Right ventricle myocardium superior (tissue), 1 donor: ENCODE data around the gene DENND4A. TPM values are rescaled to one million over a fixed set of nuclear protein-coding genes. Genes with fewer than 3 reads are reported as not detected.
"Not testable (repeated sequence)": the region's sequence is repeated elsewhere in the genome, so short reads cannot be mapped to it uniquely, and the experiment has no call there.

Experiments
- ATAC-seq: fragments of 200-7000 bp; cut with Tn5 transposase; one replicate; pipeline ENCODE4 v1.9.1; 2020; ENCODE audit warnings: mild to moderate bottlenecking; ENCODE audit not compliant: poor library complexity
- DNase-seq: peaks from one replicate; pipeline ENCODE4 v3.0.0-alpha.2; 2020
- intact Hi-C: fragments of 100-400 bp; cut with DNase I; formaldehyde crosslinking; loops from one replicate; pipeline ENCODE4 v1.11.2; 2022
- total RNA-seq: library from RNA; stranded (reverse); fragmentation: NEBNext Ultra II Directional; extraction: Animal tissue kit (Norgen Biotek cat#: 25700); gene quantifications from one replicate; pipeline ENCODE4 v1.2.1, GENCODE V29; 2021
- donor health status: DM: no; HTN: yes; CAD: no; lungs with severe emphysema.

The DENND4A gene
- total RNA-seq, 1 donor from 2014 or later: 11.8 TPM

DNA sequence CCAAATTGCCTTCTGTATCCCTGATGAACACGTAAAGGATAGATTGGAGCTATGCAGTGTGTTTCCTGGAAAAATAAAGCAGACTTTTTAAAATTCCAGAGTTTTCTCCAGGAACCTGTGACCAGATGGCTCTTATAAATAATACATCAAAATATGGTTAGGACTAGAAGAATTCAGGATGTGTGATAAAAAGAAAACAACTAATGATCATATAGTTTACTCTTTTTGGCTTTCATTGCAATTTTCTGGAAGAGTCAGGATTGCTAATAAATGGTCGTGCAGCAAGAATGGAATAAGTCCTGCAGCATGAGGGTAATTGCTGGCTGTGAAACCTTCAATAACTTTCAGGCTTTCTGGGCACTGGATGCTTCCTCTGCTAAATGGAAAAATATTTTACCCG lies 30.2 kb upstream of the DENND4A start:
- DNase-seq (no peak), ATAC-seq (no peak)
- intact Hi-C loops: no loop called here

DNA sequence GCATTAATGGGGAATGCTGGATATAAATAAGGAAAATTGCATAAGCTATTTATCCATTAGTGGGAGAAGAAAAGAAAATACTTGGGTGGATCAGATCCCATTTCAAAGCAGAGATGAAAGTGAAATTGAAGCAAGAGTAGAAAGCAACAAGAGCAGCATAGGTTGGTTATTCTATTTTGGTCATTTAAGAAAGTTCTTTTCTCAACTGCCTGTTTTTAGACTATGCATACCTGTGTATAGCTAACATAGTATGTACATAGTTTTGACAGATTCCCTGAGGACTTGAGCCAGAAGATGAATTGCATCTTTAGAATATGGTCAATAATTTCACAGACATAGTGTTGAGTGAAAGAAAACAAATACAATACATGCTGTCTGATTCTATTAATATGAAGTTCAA lies 29.0 kb upstream of the DENND4A start:
- intact Hi-C loops: no loop called here
- ATAC-seq: no peak

DNA sequence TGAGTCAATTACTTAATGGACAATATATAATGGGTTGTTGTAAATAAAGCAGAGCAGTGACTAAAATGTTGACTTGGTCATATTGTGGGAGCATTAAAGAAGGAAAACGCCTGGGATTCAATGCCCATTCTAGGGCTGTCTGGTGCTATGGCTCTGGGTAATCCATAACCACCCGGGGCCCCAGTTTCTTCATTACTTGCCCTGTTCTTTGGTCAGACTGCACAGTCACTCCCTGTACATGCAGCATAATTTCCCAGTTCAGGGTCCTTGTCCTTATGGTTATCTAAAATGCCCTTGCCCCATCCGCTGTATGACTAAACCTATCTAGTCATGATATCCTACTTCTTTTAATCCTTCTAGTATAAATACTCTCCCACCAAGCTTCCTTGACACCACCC lies 27.5 kb upstream of the DENND4A start:
- DNase-seq: no peak
- intact Hi-C loops: no loop called here
- no peak for ATAC-seq

More for the DNA sequence above, 29.0 kb upstream of the DENND4A start:
- no peak for DNase-seq

DNA sequence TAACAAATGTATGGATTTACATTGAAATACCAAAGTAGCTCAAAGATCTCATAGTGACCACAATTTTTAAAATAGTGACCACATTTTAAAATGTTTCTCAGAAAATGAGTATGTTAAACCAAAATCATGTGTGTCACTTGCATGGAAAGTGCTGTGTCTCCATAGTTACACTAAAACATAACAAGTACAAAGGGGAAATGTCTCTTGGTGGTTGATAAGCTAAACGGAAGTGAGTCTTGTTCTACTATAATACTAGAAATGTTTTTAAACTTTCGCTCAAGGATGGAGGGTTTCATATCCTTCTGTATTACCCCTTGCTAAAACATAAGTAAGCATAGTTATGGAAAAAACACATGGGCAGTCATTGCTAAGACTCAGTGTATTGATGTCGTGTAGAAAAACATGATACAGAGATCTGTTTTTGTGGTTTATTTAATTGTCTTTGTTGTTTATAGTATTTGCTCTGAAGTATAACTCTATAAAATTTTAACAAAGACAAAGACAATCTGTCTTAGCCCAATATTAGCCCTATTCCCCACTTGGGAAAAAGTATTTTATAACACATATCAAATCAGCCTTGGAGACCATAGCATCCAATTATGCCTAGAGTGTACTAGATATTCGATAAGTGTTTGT lies 27.0 kb upstream of the DENND4A start:
- DNase-seq (no peak), ATAC-seq (peak; percentile 49)
- intact Hi-C loops: no loop called here

DNA sequence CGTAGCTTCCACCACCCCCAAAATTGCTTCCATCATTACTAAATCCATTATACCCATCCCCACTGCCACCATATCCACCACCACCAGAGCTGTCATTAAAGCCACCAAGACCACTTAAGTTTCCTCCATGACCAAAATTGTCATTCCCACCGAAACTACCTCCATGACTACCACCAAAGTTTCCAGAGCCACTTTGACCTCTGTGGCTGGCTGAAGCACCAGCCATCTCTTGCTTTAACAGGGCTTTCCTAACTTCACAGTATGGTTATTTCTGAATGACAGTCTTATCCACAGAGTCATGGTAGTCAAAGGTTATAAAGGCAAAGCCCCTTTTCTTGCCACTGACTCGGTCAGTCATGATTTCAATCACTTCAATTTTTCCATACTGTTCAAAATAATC lies 24.3 kb upstream of the DENND4A start:
- intact Hi-C loops: no loop called here
- DNase-seq (no peak), ATAC-seq (no peak)

DNA sequence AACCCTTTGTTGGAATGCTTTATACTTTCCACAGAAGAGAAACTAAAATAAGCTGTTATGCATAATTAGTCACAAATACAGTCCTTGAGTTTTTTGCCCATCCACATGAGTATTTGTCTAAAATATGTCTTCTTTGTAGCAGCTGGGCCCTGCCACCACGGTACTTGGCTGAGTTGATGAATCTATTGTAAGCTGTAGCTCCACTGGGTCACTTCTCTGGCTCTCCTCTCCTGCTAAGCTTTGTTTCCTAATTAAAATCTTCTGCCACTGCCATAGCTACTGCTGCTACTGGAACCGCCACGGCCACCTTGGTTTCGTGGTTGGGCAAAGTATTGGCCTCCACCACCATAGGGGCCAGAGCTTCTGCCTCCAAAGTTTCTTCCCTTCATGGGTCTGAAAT lies 23.9 kb upstream of the DENND4A start:
- DNase-seq, ATAC-seq, intact Hi-C loops: not testable (repeated sequence)

DNA sequence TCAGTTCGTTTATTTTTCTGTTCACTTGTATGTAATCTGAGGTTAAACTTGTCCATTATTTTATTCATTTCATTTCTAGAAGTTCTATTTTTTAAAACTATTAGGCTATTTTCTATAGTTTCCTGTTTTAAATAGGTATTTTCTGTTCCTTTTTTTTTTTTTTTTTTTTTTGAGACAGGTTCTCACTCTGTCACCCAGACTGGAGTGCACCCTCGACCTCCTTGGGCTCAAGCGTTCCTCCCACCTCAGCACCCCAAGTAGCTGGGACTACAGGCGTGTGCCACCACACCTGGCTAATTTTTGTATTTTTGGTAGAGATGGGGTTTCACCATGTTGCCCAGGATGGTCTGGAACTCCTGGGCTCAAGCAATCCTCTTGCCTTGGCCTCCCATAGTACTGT lies 22.2 kb upstream of the DENND4A start:
- ATAC-seq, DNase-seq, intact Hi-C loops: not testable (repeated sequence)

DNA sequence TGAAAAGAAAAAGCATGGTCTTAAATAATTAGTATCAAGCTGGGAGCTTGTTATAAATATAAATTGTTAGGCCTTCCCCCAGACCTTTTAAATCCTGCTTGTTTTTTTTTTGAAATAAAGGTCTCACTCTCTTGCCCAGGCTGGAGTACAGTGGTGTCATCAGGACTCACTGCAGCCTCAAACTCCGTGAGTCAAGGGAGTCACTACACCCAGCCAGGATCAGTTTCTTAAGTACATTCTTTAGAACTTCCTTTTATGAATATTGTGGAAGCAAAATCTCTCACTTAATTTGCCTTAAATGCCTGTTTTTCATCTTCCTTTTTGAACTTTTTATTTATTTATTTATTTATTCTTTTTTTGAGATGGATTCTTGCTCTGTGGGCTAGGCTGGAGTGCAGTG lies 20.8 kb upstream of the DENND4A start:
- intact Hi-C loops: no loop called here
- ATAC-seq: no peak
- DNase-seq: no peak

DNA sequence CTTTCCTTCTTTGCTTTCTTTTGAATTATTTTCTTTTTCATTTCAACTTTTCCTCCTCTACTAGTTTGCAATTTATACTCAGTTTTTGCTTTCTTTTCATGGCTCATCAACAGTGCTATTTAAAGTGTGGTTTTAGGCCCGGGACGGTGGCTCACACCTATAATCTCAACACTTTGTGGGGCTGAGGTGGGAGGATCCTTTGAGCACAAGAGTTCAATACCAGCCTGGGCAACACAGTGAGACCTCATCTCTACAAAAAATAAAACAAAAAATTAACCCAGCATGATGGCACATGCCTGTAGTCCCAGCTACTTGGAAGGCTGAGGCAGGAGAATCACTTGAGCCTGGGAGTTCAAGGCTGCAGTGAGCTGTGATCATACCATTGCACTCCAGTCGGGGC lies 20.4 kb upstream of the DENND4A start:
- intact Hi-C loops: no loop called here
- no peak for DNase-seq
- ATAC-seq: no peak

DNA sequence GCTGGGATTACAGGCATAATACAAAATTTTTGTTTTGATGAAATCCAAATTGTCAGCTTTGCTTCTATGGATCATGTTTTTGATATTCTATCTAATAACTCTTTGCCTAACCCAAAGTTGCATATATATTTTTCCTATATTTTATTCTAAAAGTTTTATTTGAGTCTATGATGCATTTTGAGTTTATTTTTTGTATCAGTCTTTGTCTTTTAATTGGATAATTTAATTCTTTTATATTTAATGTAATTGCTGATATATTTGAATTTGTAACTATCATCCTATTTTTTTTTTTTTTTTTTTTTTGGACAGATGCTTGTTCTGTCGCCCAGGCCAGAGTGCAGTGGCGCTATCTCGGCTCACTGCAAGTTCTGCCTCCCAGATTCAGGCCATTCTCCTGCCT lies 19.7 kb upstream of the DENND4A start:
- no peak for ATAC-seq

DNA sequence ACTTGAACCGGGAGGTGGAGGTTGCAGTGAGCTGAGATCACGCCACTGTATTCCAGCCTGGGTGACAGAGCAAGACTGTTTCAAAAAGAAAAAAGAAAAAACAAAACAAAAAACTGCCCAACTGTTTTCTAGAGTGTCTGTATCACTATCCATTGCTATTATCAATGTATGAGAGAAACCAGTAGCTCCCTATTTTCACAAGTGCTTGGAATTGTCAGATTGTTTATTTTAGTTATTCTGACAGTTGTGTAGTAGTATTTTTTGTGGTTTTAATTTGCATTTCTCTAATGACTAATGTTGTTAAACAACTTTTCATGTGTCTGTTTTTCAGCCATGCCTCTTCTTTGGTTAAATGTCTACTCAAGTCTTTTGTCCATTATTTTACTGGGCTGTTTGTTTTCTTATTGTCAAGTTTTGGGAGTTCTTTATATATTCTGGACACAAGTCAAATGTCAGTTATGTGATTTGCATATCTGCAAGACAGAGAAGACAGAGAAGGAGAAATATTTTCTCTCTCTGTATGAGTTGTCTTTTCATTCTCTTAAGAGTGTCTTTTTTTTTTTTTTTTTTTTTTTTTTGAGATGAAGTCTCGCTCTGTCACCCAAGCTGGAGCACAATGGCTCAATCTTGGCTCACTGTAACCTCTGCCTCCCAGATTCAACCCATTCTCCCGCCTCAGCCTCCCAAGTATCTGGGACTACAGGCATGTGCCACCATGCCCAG lies 19.1 kb upstream of the DENND4A start:
- ATAC-seq, intact Hi-C loops: not testable (repeated sequence)

More for the DNA sequence above, 19.7 kb upstream of the DENND4A start:
- intact Hi-C loops: no loop called here
- DNase-seq: no peak

DNA sequence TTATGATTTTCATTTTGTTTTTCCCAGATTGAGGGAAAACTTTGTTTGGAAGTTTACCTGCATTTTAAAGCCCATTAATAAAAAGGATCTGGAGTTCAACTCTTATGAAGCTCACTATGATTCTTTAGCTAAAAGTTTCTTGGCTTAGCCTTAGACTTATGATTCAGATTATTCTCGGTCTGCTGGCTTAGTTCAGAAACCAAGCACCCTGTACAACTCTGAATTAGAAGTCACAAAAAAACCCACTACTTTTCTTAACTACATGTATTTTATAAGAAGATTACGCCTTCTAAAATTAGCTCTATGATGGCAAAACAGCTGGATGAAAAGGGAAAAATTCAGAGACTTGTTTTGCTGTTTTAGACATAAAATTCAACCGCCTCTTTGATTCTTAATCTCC lies 14.3 kb upstream of the DENND4A start:
- DNase-seq: no peak
- no peak for ATAC-seq

More for the DNA sequence above, 19.1 kb upstream of the DENND4A start:
- DNase-seq: not testable (repeated sequence)

DNA sequence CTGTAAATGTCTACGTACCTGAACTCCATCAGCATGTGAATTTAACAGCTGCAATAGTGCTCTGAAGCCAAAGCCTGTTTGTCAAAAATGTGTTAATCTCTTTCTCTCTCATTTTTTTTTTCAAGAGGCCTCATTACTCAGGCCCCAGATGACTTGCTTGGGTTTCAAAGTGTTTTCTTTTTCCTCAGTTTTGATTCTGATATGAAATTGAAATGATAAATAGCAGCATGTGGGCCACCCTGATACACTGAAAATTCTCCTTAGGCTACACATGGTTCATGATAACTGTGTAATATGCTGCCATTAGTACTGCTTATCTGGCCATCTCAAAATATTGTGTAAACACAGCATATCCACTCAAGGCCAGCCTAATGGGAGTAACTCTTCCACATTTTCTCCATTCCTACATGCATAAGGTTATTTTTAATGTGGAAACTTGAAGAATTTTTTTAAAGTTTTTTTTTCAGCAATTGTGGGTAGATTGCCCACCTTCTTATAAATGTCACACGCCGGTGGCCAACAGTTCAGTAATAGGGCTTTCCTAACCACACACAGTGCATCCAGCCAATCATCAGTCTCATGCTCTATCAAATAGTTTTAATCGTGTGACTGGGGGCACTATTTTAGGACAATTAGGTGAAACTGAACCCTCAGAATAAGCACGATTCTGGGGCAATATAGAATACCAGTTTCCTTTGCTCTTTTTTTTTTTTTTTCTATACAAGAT lies 13.1 kb upstream of the DENND4A start:
- no peak for DNase-seq
- intact Hi-C loops: no loop called here
- peak; percentile 69 for ATAC-seq

More for the DNA sequence above, 14.3 kb upstream of the DENND4A start:
- intact Hi-C loops: no loop called here

DNA sequence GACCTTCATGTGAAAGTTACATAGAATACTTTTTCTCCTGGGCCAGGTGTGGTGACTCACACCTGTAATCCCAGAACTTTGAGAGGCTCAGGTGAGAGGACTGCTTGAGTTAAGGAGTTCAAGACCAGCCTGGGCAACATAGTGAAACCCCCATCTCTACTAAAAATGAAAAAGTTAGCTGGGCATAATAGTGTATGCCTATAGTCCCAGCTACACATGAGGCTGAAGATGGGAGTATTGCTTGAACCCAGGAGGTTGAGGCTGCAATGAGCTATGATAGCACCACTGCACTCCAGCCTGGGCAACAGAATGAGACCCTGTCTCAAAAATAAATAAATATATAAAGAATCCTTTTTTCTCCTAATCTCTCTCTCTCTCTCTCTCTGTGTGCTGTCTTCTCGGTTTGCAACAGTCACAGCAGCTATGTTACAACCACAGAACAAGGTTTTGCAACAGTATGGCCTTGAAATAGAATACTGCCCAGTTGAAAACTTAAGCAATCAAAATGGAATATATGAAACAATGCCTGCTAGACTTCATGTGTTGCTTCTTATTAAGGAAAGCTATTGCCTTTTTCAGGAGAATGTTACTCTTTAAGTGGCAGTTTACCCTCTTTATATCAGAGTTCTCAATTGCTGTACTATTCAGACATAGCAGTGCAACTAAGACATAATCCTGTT lies 12.3 kb upstream of the DENND4A start:
- ATAC-seq (peak; percentile 52), DNase-seq (no peak)
- intact Hi-C loops: no loop called here

DNA sequence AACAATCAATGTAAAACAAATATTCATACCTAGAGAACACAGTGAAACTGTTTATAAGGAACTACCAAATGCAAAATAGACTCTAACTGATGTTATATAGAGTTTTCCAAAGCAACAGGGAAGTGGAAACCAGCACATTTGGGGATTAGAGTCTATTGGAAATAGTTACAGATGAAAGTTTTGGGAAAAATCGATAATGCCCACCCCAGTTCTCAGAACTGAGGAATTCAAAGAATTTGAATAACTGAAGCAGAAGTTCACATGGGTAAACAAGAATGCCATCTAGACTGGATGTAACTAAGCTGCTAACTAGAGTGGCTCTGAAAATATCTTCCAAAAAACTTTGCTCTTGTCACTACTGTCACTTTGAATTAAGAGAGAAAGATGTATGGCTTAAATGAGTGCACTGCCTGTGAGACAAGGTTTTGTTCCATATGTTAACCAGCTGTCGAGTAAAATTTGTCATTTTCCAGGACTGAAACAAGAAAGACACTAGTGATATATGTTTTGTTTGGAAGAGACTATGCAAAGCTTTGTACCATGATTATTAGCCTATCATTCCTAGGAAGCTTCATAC lies 9.2 kb upstream of the DENND4A start:
- intact Hi-C loops: no loop called here
- DNase-seq (no peak), ATAC-seq (no peak)

DNA sequence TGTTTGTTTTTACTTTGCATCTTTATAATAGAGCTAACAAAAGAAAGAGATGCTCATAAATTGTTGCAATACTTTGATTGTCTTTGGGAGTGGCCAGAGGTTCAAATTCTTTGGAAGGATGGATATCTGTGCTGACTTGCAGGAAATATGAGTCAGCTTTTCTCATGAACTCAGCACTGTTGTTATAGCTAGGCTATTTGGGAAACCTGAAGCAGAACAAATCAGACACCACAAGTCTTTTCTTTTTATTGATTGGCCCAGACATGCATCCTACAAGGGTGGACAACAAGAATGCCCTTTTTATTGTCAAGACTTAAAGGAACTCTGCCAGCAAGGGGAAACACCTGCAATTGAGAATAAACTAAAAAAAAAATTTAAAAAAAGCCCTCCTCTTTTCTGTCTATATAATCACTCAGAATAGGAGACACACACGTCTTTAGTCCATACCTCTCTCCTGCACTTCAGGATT lies 4.6 kb upstream of the DENND4A start:
- intact Hi-C loops: no loop called here
- no peak for ATAC-seq
- DNase-seq: no peak

DNA sequence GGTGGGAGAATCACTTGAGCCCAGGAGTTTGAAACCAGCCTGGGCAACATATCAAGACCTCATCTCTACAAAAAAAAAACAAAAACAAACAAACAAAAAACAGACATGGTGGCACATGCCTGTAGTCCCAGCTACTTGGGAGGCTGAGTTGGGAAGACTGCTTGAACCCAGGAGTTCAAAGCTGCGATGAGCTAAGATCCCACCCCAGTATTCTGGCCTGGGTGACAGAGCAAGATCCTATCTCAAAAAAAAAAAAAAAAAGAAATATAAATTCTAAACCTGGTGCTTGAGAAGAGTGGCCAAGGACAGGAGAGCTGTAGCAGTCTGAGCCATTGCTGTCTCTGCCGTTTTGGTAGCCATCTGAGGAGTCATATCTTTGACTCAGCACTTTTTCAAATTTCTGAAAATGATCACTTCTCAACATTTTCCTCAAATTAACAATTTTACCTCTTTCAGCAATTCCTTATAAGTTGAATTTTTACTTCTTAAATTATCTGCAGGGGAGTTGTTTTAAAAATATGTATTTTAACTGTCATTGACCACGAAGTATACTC lies 3.6 kb upstream of the DENND4A start:
- DNase-seq (no peak), ATAC-seq (no peak)
- intact Hi-C loops: no loop called here

DNA sequence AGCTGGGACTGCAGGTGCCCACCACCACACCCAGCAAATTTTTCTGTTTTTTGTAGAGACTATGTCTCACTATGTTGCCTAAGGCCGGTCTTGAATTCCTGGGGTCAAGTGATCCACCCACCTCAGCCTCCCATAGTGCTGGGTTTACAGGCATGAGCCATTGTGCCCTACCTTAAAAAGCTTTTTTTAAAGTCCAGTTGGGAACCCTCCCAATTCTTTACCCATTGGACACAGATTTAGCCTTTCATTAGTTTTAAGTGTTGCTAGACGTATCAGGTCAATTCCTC lies 1.7 kb upstream of the DENND4A start:
- ATAC-seq (no peak), DNase-seq (no peak)
- intact Hi-C loops: no loop called here
